Muscle of leg (tissue), 11 donors: ENCODE results near the gene WDFY2. TPM values are rescaled to one million over a fixed set of nuclear protein-coding genes. Genes with fewer than 3 reads are reported as not detected.

Experiments used
- DNase-seq: peaks from one replicate; pipeline ENCODE4 v3.0.0; 2013
- H3K27ac ChIP-seq: one replicate; pipeline ENCODE4 v1.5.1; 2013; ENCODE audit warnings: mild to moderate bottlenecking, low read length, control low read depth
- H3K27me3 ChIP-seq: one replicate; pipeline ENCODE4 v1.6.1; 2013; ENCODE audit warnings: low read length; ENCODE audit not compliant: control insufficient read depth, insufficient read depth
- H3K36me3 ChIP-seq: one replicate; pipeline ENCODE4 v1.6.1; 2013; ENCODE audit warnings: low read length; ENCODE audit not compliant: control insufficient read depth, insufficient read depth
- H3K4me1 ChIP-seq: one replicate; pipeline ENCODE4 v1.6.1; 2013; ENCODE audit warnings: low read length; ENCODE audit not compliant: control insufficient read depth, insufficient read depth
- H3K4me3 ChIP-seq: one replicate; pipeline ENCODE4 v1.5.1; 2013; ENCODE audit warnings: low read length, control low read depth
- H3K9me3 ChIP-seq: replicated peaks from 2 replicates; pipeline ENCODE4 v1.6.1; 2013; ENCODE audit warnings: low read depth, low read length; ENCODE audit not compliant: control insufficient read depth
- WGBS: methylation state at CpG from one replicate; pipeline ENCODE4 v1.1.5; 2013; ENCODE audit warnings: missing lambda C conversion rate; ENCODE audit not compliant: insufficient coverage; 5-methylcytosine and 5-hydroxymethylcytosine counted together
- polyA plus RNA-seq, 8 donors: library from polyadenylated mRNA; unstranded; fragments of 120-200 nt; gene quantifications; one replicate each; pipeline versions ENCODE4 v1.2.1 to v1.2.3, GENCODE V29; 2013; ENCODE audit warnings: inconsistent platforms in 1 of 8, low replicate concordance in 1 of 8; ENCODE audit not compliant: insufficient read length in 8 of 8, insufficient read depth in 1 of 8
- total RNA-seq: library from RNA; stranded (reverse); fragments of 120-200 nt; gene quantifications from one replicate; pipeline ENCODE4 v1.2.4, GENCODE V29; 2013

The WDFY2 gene
- total and polyA plus RNA-seq, 9 donors: 4.3 to 9.6 (median 6.5) TPM

- Histone ChIP-seq H3K27me3 (no peaks in the 10 kb centered on the region), H3K4me3 (no peak overlapping the region), H3K4me1 (no peaks in the 10 kb centered on the region), H3K27ac (no peak overlapping the region), H3K9me3 (no peaks in the 10 kb centered on the region), H3K36me3 (no peaks in the 10 kb centered on the region)
- no peak for DNase-seq
- WGBS: no CpG with 5 or more reads among the region's 3 CpGs
These were observed 92.5 kb downstream of the WDFY2 start for GRCh38 chr13:51676739-51677138.

DNA sequence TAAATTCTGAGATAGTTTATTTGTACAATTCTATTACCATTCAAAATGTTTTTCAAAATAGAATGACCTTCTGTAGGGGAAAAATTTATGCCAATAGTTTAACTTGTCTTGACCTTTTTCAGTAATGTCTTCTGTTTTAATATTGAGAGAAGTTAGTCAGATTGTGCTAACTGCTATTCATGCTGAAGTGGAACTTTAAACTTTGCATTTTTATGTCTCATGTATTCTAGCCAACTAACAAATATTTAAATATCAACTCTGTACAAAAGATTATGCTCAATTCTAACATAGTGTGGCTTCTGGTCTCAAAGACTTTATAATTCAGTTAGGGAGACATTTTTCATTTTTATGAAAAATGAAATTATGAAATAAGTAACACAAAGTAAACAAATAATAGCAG lies 94.2 kb downstream of the WDFY2 start:
- Histone ChIP-seq H3K27ac (no peak overlapping the region), H3K9me3 (no peaks in the 10 kb centered on the region), H3K36me3 (no peaks in the 10 kb centered on the region), H3K27me3 (no peaks in the 10 kb centered on the region), H3K4me1 (no peaks in the 10 kb centered on the region), H3K4me3 (no peak overlapping the region)
- DNase-seq: no peak

- no peaks in the 10 kb centered on the region for H3K4me1 ChIP-seq
- H3K27ac ChIP-seq: no peak overlapping the region
- 100% methylated on average over 1 of the region's 3 CpGs for WGBS
- H3K9me3 ChIP-seq: no peaks in the 10 kb centered on the region
- H3K4me3 ChIP-seq: no peak overlapping the region
- no peaks in the 10 kb centered on the region for H3K27me3 ChIP-seq
- no peaks in the 10 kb centered on the region for H3K36me3 ChIP-seq
- DNase-seq: no peak
These were observed 95.4 kb downstream of the WDFY2 start for GRCh38 chr13:51679616-51680015.

DNA sequence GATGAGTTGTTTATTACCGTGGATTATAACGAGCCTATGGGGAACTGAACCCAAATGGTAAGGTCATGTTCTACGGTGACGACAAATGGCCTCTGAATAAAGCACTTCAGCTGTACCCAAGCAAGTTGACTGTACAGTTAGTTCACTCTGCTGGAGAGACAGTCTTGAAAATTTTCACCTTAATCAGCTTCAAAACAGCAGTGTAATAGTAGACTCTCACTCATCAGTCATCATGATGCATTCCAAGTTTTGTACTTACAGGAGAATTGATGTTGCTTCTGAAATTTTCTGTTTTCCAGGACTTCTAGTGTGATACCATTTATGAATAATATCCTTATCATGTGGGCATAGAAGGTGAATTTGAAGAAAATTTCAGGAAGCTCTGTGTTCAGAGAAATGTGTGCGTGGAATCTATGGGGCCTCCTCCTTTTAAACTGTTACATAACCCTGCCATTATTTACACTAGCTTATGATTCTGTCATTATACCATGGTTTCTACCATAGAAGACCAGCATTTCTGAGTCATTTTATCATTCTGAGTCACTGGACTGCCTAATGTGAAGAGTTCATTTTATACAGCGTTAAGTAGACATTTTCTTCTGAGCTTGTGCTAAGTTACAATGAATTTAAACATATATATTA lies 96.9 kb downstream of the WDFY2 start:
- Histone ChIP-seq H3K4me3 (no peak overlapping the region), H3K4me1 (no peaks in the 10 kb centered on the region), H3K27me3 (no peaks in the 10 kb centered on the region), H3K9me3 (no peaks in the 10 kb centered on the region), H3K27ac (no peak overlapping the region), H3K36me3 (no peaks in the 10 kb centered on the region)
- DNase-seq: no peak
- WGBS: 45% methylated on average over 2 of the region's 6 CpGs

GRCh38 chr13:51682686-51683085 lies 98.4 kb downstream of the WDFY2 start:
- Histone ChIP-seq H3K36me3 (no peaks in the 10 kb centered on the region), H3K4me1 (no peaks in the 10 kb centered on the region), H3K9me3 (no peaks in the 10 kb centered on the region), H3K4me3 (no peak overlapping the region), H3K27me3 (no peaks in the 10 kb centered on the region), H3K27ac (no peak overlapping the region)
- DNase-seq: no peak
- no CpG with 5 or more reads among the region's 1 CpG for WGBS

DNA sequence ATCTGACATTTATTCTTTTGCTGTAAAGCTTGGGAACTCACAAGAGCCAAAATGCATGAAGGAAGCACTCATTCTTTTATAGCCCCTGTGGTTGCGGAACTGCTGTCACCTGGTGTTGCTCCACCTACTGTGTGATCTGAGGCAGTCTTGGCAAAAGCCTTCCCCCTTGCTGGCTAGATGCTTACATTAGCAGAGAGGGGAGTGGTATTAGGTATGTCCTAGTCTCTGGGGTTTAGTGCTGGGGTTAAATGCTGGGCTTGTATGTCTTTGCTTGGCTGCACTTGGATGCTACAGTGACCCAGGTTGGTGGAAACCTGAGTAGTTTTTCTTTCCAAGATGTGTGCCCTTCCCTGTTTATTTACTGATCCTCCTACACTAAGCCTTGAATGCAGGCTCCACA lies 99.3 kb downstream of the WDFY2 start:
- no peaks in the 10 kb centered on the region for H3K36me3 ChIP-seq
- WGBS: no CpG with 5 or more reads among the region's 1 CpG
- no peaks in the 10 kb centered on the region for H3K27me3 ChIP-seq
- no peak overlapping the region for H3K4me3 ChIP-seq
- no peaks in the 10 kb centered on the region for H3K9me3 ChIP-seq
- no peak for DNase-seq
- no peaks in the 10 kb centered on the region for H3K4me1 ChIP-seq
- H3K27ac ChIP-seq: no peak overlapping the region

DNA sequence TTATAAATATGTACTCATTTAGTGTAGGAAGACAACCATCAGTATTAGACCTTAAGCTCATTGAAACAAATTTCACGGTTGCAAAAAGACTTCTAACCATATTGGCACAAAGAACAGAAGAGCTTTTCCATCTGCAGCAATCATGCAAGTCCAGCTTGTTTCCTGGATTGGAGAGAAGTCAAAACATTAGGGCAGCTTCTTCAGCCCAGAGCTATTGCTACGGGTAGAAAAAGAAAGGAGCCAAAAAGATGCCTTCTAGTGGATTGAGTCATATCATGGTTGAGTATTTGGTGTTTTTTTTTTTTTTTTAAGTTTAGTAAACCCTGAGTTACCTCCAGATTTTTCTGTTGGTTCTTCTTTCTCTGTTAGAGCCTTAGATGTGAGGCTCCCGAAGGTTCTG lies 99.8 kb downstream of the WDFY2 start:
- no peaks in the 10 kb centered on the region for H3K9me3 ChIP-seq
- WGBS: 67% methylated on average over 1 of the region's 3 CpGs
- DNase-seq: peak; percentile 22
- no peaks in the 10 kb centered on the region for H3K27me3 ChIP-seq
- H3K27ac ChIP-seq: no peak overlapping the region
- no peaks in the 10 kb centered on the region for H3K4me1 ChIP-seq
- H3K36me3 ChIP-seq: no peaks in the 10 kb centered on the region
- H3K4me3 ChIP-seq: no peak overlapping the region

DNA sequence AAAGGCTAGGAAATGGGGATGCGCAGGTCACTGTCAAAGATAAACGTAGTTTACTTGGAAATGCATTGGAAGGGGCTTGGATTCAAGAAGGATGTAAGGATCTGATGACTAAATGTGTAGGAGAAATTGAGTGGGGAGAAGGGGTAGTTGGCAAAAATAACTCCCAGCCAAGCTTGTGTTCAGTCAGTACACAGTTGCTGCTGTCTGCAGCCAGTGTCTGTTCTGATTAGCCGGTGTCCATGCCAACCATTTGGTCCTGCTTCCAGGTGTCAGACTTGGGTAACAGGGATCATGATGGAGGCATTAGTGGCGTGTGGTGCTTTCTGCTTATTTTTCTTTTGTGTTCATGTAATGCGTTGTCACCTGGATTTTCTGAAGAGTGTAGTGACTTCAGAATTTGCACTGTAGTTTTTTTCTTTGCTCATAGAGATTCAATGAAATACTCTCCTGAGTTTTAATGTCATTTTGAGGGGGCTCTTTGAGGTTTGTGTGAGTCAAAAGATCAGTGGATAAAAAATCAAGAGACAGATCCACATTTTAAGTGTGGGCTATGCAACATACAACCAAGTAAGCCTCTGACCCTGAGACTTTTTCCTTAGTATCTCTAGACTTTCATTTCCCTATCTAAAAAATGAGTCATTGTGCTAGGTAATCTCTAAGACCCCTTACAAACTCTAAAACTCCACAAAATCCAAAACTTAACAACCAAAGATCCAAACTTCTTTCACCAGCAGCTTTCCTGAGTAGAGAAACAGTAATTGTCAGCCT lies 103.9 kb downstream of the WDFY2 start:
- DNase-seq: peak; percentile 16
- 78% methylated on average over 4 of the region's 5 CpGs for WGBS
- Histone ChIP-seq H3K27me3 (no peaks in the 10 kb centered on the region), H3K27ac (no peak overlapping the region), H3K4me1 (no peaks in the 10 kb centered on the region), H3K4me3 (no peak overlapping the region), H3K36me3 (no peaks in the 10 kb centered on the region), H3K9me3 (no peaks in the 10 kb centered on the region)

GRCh38 chr13:51688937-51689662 lies 104.8 kb downstream of the WDFY2 start:
- Histone ChIP-seq H3K36me3 (no peaks in the 10 kb centered on the region), H3K27ac (no peak overlapping the region), H3K9me3 (no peaks in the 10 kb centered on the region), H3K27me3 (no peaks in the 10 kb centered on the region), H3K4me1 (no peaks in the 10 kb centered on the region), H3K4me3 (no peak overlapping the region)
- 36% methylated on average over 4 of the region's 8 CpGs for WGBS
- DNase-seq: peak; percentile 74

- Histone ChIP-seq H3K4me1 (no peaks in the 10 kb centered on the region), H3K36me3 (no peaks in the 10 kb centered on the region), H3K27me3 (no peaks in the 10 kb centered on the region), H3K9me3 (no peaks in the 10 kb centered on the region), H3K4me3 (no peak overlapping the region), H3K27ac (no peak overlapping the region)
- no peak for DNase-seq
- no CpG with 5 or more reads among the region's 2 CpGs for WGBS
These were observed 105.4 kb downstream of the WDFY2 start for GRCh38 chr13:51689663-51689996.
